K562 (cell line): ENCODE measurements around the gene MYL5. TPM values are rescaled to one million over a fixed set of nuclear protein-coding genes. Genes with fewer than 3 reads are reported as not detected.

ENCODE experiments used
- ATAC-seq: fragments of 200-7000 bp; cut with Tn5 transposase; 3 replicates; pipeline ENCODE4 v1.9.1; 2020; ENCODE audit warnings: moderate library complexity
- BruUV-seq: library from RNA; stranded (reverse); fragments of 400-500 nt; replicated peaks from 2 replicates; lab custom pipeline; 2021; lab: Mats Ljungman, UMichigan
- CTCF ChIA-PET: fragments of 300-600 bp; formaldehyde crosslinking; extraction: SDS; loops from one replicate; lab custom pipeline; 2021; ENCODE audit warnings: low intra/inter-chr PET ratio; lab: Yijun Ruan, JAX
- POLR2A ChIA-PET: fragments of 300-600, 350-650 bp; sonication (Branson Sonifier 250); formaldehyde crosslinking; extraction: SDS; loops from one replicate; lab custom pipeline; 2021; ENCODE audit warnings: antibody characterized with exemption, inconsistent platforms; lab: Yijun Ruan, JAX
- DNase-seq, 4 experiments: peaks; one replicate each; pipeline versions ENCODE4 v3.0.0 to v3.0.0-alpha.2; 2011 to 2018; ENCODE audit warnings: low spot score in 3 of 4, mixed read lengths in 3 of 4; ENCODE audit errors: extremely low read depth in 1 of 4
- FAIRE-seq: peaks from 2 replicates; lab custom pipeline; 2011; peaks lifted over from hg19 to GRCh38; lab: Jason Lieb, UNC
- H2AFZ ChIP-seq: 2 replicates; pipeline ENCODE4 v1.6.0; 2011; ENCODE audit warnings: low read depth, low read length, control low read depth, inconsistent platforms
- H3K27ac ChIP-seq: fragments of 200-600 bp; 3 replicates; pipeline ENCODE4 v1.8.0; 2011; ENCODE audit warnings: low read depth, mild to moderate bottlenecking, control low read depth, inconsistent platforms, low read length, moderate library complexity, mixed read lengths; ENCODE audit errors: extremely low read depth
- H3K27me3 ChIP-seq, 2 experiments: fragments of 300-600 bp in 1 of 2; 2 replicates in 1 of 2; 3 replicates in 1 of 2; pipeline versions ENCODE4 v1.6.0 to v1.8.0; 2011; ENCODE audit warnings: inconsistent platforms in 2 of 2, low read length in 2 of 2, mild to moderate bottlenecking in 1 of 2, mixed read lengths in 1 of 2, moderate library complexity in 1 of 2; ENCODE audit not compliant: control insufficient read depth in 2 of 2, insufficient read depth in 2 of 2
- H3K36me3 ChIP-seq: fragments of 300-600 bp; 3 replicates; pipeline ENCODE4 v1.8.0; 2011; ENCODE audit warnings: mild to moderate bottlenecking, low read length, inconsistent platforms; ENCODE audit not compliant: control insufficient read depth, insufficient read depth
- H3K4me1 ChIP-seq, 2 experiments: fragments of 200-600 bp in 1 of 2; replicated peaks in 1 of 2; 2 replicates in 1 of 2; 3 replicates in 1 of 2; pipeline versions ENCODE4 v1.5.1 to v1.8.0; 2011; ENCODE audit warnings: inconsistent platforms in 2 of 2, low read length in 2 of 2, mild to moderate bottlenecking in 1 of 2, mixed read lengths in 1 of 2, moderate library complexity in 1 of 2; ENCODE audit not compliant: control insufficient read depth in 2 of 2, insufficient read depth in 2 of 2
- H3K4me2 ChIP-seq: 2 replicates; pipeline ENCODE4 v1.6.1; 2011; ENCODE audit warnings: low read length, control low read depth, inconsistent platforms, mixed read lengths; ENCODE audit not compliant: insufficient read depth
- H3K4me3 ChIP-seq: fragments of 200-600 bp; sonication (generic), shearing (Covaris generic); 2 replicates; pipeline ENCODE4 v1.5.1; 2016; ENCODE audit warnings: control low read depth, inconsistent platforms
- H3K79me2 ChIP-seq: fragments of 200-600 bp; 3 replicates; pipeline ENCODE4 v1.8.0; 2011; ENCODE audit warnings: low read length, inconsistent platforms; ENCODE audit not compliant: control insufficient read depth, insufficient read depth
- H3K9ac ChIP-seq, 2 experiments: 2 replicates each; pipeline versions ENCODE4 v1.6.0 to v1.6.1; 2011; ENCODE audit warnings: low read depth in 2 of 2, low read length in 2 of 2, control low read depth in 1 of 2, inconsistent platforms in 1 of 2, mild to moderate bottlenecking in 1 of 2, mixed read lengths in 1 of 2; ENCODE audit not compliant: insufficient read depth in 1 of 2
- H3K9me1 ChIP-seq: one replicate; pipeline ENCODE4 v1.6.0; 2011; ENCODE audit warnings: inconsistent platforms, mild to moderate bottlenecking, low read length, moderate library complexity; ENCODE audit not compliant: control insufficient read depth, insufficient read depth
- H3K9me3 ChIP-seq: replicated peaks from 2 replicates; pipeline ENCODE4 v1.5.1; 2011; ENCODE audit warnings: low read depth, low read length, inconsistent platforms; ENCODE audit not compliant: control insufficient read depth, insufficient read depth
- H4K20me1 ChIP-seq: replicated peaks from 2 replicates; pipeline ENCODE4 v1.6.1; 2011; ENCODE audit warnings: low read length, inconsistent platforms, mixed read lengths; ENCODE audit not compliant: control insufficient read depth, insufficient read depth
- CBFB ChIP-seq: sonication (generic); formaldehyde crosslinking; IDR thresholded peaks from 2 replicates; pipeline ENCODE4 v1.4.0; 2020; ENCODE audit warnings: mild to moderate bottlenecking, missing genetic modification reagents
- GTF3C2 ChIP-seq: IDR thresholded peaks from 3 replicates; pipeline ENCODE4 v1.6.1; 2011; ENCODE audit warnings: borderline replicate concordance, mild to moderate bottlenecking, moderate library complexity; ENCODE audit not compliant: insufficient read length; ENCODE audit errors: extremely low read depth
- NFE2L1 ChIP-seq: fragments of 450-650 bp; IDR thresholded peaks from 2 replicates; pipeline ENCODE4 v1.6.1; 2016; ENCODE audit warnings: missing genetic modification characterization, low read depth, mild to moderate bottlenecking, missing compliant biosample characterization, moderate library complexity, borderline replicate concordance
- PTBP1 ChIP-seq: fragments of 200-400 bp; formaldehyde crosslinking; IDR thresholded peaks from 2 replicates; pipeline ENCODE4 v1.6.1; 2017; ENCODE audit warnings: low read depth, low read length
- SNIP1 ChIP-seq: fragments of 450-650 bp; IDR thresholded peaks from 2 replicates; pipeline ENCODE4 v1.7.1; 2017; ENCODE audit warnings: low read depth, mild to moderate bottlenecking
- TCF3 ChIP-seq: sonication (generic); formaldehyde crosslinking; IDR thresholded peaks from 2 replicates; pipeline ENCODE4 v1.4.0; 2020; ENCODE audit warnings: mild to moderate bottlenecking, missing genetic modification reagents
- ZNF146 ChIP-seq: IDR thresholded peaks from one replicate; pipeline ENCODE4 v1.6.1; 2018; ENCODE audit warnings: missing compliant biosample characterization; ENCODE audit not compliant: unreplicated experiment
- WGBS: fragments of 100-300 bp; shearing (Covaris generic); methylation state at CpG from one replicate; pipeline ENCODE4 v1.1.6; 2016; ENCODE audit warnings: low coverage, mixed read lengths; ENCODE audit not compliant: insufficient coverage; ENCODE audit errors: missing lambda C conversion rate; 5-methylcytosine and 5-hydroxymethylcytosine counted together
- in situ Hi-C: fragments of 300-500 bp; cut with MboI; formaldehyde crosslinking; loops from 4 replicates; pipeline ENCODE4 v1.15.0; 2018; ENCODE audit warnings: inconsistent platforms, mixed read lengths
- intact Hi-C: fragments of 100-400 bp; cut with micrococcal nuclease; formaldehyde crosslinking; loops from 2 replicates; pipeline ENCODE4 v1.14.2; 2022
- polyA plus RNA-seq, 8 experiments: library from polyadenylated mRNA; depleted of rRNA in 4 of 8; stranded (reverse) in 5 of 8; unstranded in 3 of 8; fragments of >200 nt; fragmentation: Nextera tagmentation in 2 of 8; fragmentation: Illumina TruSeq in 1 of 8; extraction: Ambion mirVana in 2 of 8; extraction: Trizol in 1 of 8; gene quantifications; 2 replicates each; pipeline versions ENCODE4 v1.2.1 to v1.2.3, GENCODE V29; 2011 to 2014; ENCODE audit warnings: inconsistent platforms in 1 of 8, missing spikeins in 1 of 8
- total RNA-seq, 7 experiments: library from RNA; depleted of rRNA in 6 of 7; stranded (reverse); fragments of >200 nt in 6 of 7; fragmentation: Illumina TruSeq in 2 of 7; extraction: Trizol in 2 of 7; gene quantifications; 2 replicates each; pipeline versions ENCODE4 v1.2.1 to v1.2.3, GENCODE V29; 2011 to 2021; ENCODE audit warnings: low replicate concordance in 1 of 7

MYL5 gene
- total and polyA plus RNA-seq, 9 of the 15 experiments (the other 6 are each of a cell fraction or from before 2014, with no cell fraction given) = 1.4 to 10.0 (median 4.1) TPM

- no TSS peak for BruUV-seq
- DNase-seq = no peak
- H3K4me2 ChIP-seq = no peak overlapping the region
- peaks cover 20 to 54% of the 10 kb centered on the region in 2 experiments for H3K4me1 ChIP-seq
- H3K27ac ChIP-seq = no peak overlapping the region
- ChIA-PET CTCF (no interaction called here), POLR2A (interaction anchor here (0.6 to 1.1 kb wide), 3 partner anchors 14 to 144 kb away, joined by 3 to 4 read pairs (median 3); no protein-coding TSS in a partner anchor)
- no peaks in the 10 kb centered on the region for H3K9me1 ChIP-seq
- no peak overlapping the region for H2AFZ ChIP-seq
- ATAC-seq = no peak
- FAIRE-seq = no peak
- intact Hi-C loops = no loop called here
- TF ChIP-seq ZNF146 (no peak), PTBP1 (no peak), CBFB (CRISPR knock-in tag) (no peak), NFE2L1 (tag) (no peak), SNIP1 (no peak), TCF3 (CRISPR knock-in tag) (no peak), GTF3C2 (no peak)
- H3K9ac ChIP-seq = peak overlapping the region in 1 of 2 experiments; percentile 45; a peak in 1 of 4 replicates
- H3K4me3 ChIP-seq = no peak overlapping the region
- peaks cover 66% of the 10 kb centered on the region for H3K79me2 ChIP-seq
- H4K20me1 ChIP-seq = no peaks in the 10 kb centered on the region; the same call in 1 of the 2 replicates
- no peaks in the 10 kb centered on the region for H3K27me3 ChIP-seq
- peaks cover 16% of the 10 kb centered on the region; the same call in 2 of the 3 replicates for H3K36me3 ChIP-seq
- 95% methylated on average over 24 of the region's 28 CpGs for WGBS
- peaks cover 1% of the 10 kb centered on the region for H3K9me3 ChIP-seq
- in situ Hi-C loops = no loop called here
These were observed 49.6 kb downstream of the MYL5 start for GRCh38 chr4:723751-724530.
